Activated CD4-positive, alpha-beta T cell treated with anti-CD3 and anti-CD28 coated beads, Interleukin-2, amount 10 ng/mL, durations not matched to agents 7 days and 5 days (primary cell): ENCODE data around the gene KY. TPM values are rescaled to one million over a fixed set of nuclear protein-coding genes. Genes with fewer than 3 reads are reported as not detected.
"Not testable (repeated sequence)": the region's sequence is repeated elsewhere in the genome, so short reads cannot be mapped to it uniquely, and the experiment has no call there.

ENCODE experiments used
- CTCF ChIA-PET: fragments of 350-600 bp; sonication (Branson Sonifier 250); formaldehyde crosslinking; loops from one replicate; lab custom pipeline; 2021; ENCODE audit warnings: antibody characterized with exemption; lab: Charles Lee
- POLR2A ChIA-PET: fragments of 350-600 bp; sonication (Branson Sonifier 250); formaldehyde crosslinking; loops from one replicate; lab custom pipeline; 2021; ENCODE audit warnings: antibody characterized with exemption; lab: Charles Lee
- DNase-seq: peaks from one replicate; pipeline ENCODE4 v3.0.0-alpha.2; 2020
- H3K27ac Mint-ChIP-seq: one replicate; pipeline ENCODE4 v1.8.0; 2021; ENCODE audit warnings: mild to moderate bottlenecking, moderate library complexity, mixed read lengths
- H3K27me3 Mint-ChIP-seq: one replicate; pipeline ENCODE4 v1.8.0; 2021; ENCODE audit warnings: mixed read lengths
- H3K36me3 Mint-ChIP-seq: one replicate; pipeline ENCODE4 v1.8.0; 2021; ENCODE audit warnings: low read depth, mixed read lengths
- H3K4me1 Mint-ChIP-seq: one replicate; pipeline ENCODE4 v1.8.0; 2021; ENCODE audit warnings: mixed read lengths
- H3K4me3 Mint-ChIP-seq: one replicate; pipeline ENCODE4 v1.8.0; 2021; ENCODE audit warnings: mild to moderate bottlenecking, moderate library complexity, mixed read lengths
- H3K9me3 Mint-ChIP-seq: one replicate; pipeline ENCODE4 v1.8.0; 2021; ENCODE audit warnings: mixed read lengths
- total RNA-seq, 2 experiments: library from RNA; stranded (reverse); gene quantifications; one replicate each; pipeline ENCODE4 v1.2.3, GENCODE V29; 2021

The KY gene
- total RNA-seq, 2 experiments from 2014 or later, result not detected

- no peak overlapping the region for H3K27ac Mint-ChIP-seq
Observed at GRCh38 chr3:134597390-134597970, 53.3 kb downstream of the KY start.

DNA sequence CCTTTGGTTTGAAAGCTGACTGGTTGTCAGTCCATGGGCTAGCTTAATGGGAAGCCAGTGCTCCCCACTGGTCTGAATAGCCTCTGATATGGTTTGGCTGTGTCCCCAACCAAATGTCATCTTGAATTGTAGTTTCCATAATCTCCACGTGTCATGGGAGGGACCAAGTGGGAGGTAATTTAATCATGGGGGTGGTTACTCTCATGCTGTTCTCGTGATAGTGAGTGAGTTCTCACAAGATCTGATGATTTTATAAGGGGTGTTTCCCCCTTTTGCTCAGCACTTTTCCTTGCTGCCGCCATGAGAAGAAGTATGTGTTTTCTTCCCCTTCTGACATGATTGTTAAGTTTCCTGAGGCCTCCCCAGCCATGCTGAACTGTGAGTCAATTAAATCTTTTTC, 55.8 kb downstream of the KY start:
- DNase-seq, H3K27ac Mint-ChIP-seq, H3K4me1 Mint-ChIP-seq, H3K9me3 Mint-ChIP-seq, H3K36me3 Mint-ChIP-seq, POLR2A ChIA-PET, H3K4me3 Mint-ChIP-seq, H3K27me3 Mint-ChIP-seq, CTCF ChIA-PET: not testable (repeated sequence)

More at GRCh38 chr3:134597390-134597970, 53.3 kb downstream of the KY start:
- H3K27me3 Mint-ChIP-seq, result no peaks in the 10 kb centered on the region
- DNase-seq, result no peak
- ChIA-PET CTCF (interaction anchor here (1.0 kb wide), 1 partner anchor 18 kb away, joined by 3 read pairs; no protein-coding TSS in a partner anchor), POLR2A (no interaction called here)
- no peak overlapping the region for H3K4me3 Mint-ChIP-seq
- H3K4me1 Mint-ChIP-seq, result peaks cover 10% of the 10 kb centered on the region
- no peaks in the 10 kb centered on the region for H3K9me3 Mint-ChIP-seq
- no peaks in the 10 kb centered on the region for H3K36me3 Mint-ChIP-seq

DNA sequence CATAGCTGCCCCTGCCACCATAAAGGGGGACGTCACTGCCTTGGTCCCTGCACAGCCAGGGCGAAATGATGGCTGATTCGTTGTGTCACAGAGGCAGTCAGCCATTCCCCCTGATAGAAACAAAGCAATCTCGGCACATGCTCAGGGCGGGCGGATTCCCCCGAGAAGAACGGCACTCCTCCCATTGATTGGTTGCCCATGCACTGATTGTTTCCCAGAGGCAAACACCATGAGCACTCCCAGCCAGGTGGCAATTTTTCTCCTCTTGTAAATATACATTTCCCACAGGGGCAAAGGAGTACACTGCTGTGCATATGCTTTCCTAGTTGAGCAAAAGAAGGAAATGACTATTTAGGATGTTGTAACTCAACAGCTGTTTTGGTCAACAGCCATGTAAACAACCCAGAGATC, 56.5 kb downstream of the KY start:
- Mint-ChIP-seq H3K27me3 (peaks cover 6% of the 10 kb centered on the region), H3K4me1 (peaks cover 2% of the 10 kb centered on the region), H3K9me3 (no peaks in the 10 kb centered on the region), H3K36me3 (no peaks in the 10 kb centered on the region), H3K4me3 (no peak overlapping the region), H3K27ac (no peak overlapping the region)
- ChIA-PET POLR2A (no interaction called here), CTCF (no interaction called here)
- no peak for DNase-seq

DNA sequence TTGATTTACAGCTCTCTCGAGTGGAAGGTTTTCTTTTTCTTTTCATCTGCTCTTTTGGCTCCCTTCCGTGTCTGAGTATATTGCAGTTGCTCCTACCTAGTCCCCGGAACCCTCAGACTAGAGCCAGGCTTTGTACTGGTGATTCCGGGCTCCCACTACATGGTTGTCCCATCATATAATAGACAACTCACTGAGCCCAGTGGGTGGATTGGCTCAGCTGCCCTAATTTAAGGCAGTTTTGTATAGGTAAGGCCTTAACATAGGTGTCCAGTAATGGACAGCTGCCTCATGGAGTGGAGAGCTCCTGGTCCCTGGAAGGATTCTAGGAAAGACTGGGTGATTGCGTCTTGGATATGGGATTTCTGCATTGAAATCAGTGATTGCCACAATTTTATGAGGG, 58.0 kb downstream of the KY start:
- H3K4me3 Mint-ChIP-seq, result no peak overlapping the region
- peaks cover 6% of the 10 kb centered on the region for H3K27me3 Mint-ChIP-seq
- no peaks in the 10 kb centered on the region for H3K9me3 Mint-ChIP-seq
- no peak overlapping the region for H3K27ac Mint-ChIP-seq
- H3K36me3 Mint-ChIP-seq, result no peaks in the 10 kb centered on the region
- CTCF ChIA-PET, result interaction anchor here (0.7 to 3.1 kb wide), 2 partner anchors 8 to 59 kb away, joined by 3 to 11 read pairs; no protein-coding TSS in a partner anchor
- POLR2A ChIA-PET, result no interaction called here
- DNase-seq, result no peak
- H3K4me1 Mint-ChIP-seq, result no peaks in the 10 kb centered on the region

DNA sequence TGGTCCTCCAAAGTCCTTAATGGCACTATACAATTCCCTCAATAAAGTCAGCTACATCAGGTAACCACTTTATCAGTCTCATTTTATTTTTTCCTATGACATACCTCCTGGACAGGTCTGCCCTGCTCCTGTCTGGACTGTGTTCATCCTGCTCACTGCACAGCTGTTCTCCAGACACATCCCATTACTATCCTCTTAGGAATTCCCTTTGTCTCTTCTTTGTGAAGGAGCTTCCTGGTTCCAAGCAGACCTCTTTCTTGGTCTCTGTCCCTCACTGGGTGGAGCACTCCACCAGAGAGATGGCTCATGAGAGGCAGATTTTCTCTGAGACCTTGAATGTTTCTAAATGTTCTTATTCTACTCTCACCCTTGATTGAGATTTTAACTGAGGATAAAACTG, 60.1 kb downstream of the KY start:
- DNase-seq, result no peak
- ChIA-PET POLR2A (no interaction called here), CTCF (interaction anchor here (3.1 kb wide), 1 partner anchor 10 kb away, joined by 11 read pairs; no protein-coding TSS in a partner anchor)
- no peaks in the 10 kb centered on the region for H3K4me1 Mint-ChIP-seq
- no peak overlapping the region for H3K4me3 Mint-ChIP-seq
- no peaks in the 10 kb centered on the region for H3K9me3 Mint-ChIP-seq
- H3K36me3 Mint-ChIP-seq, result no peaks in the 10 kb centered on the region
- peaks cover 8% of the 10 kb centered on the region for H3K27me3 Mint-ChIP-seq
- H3K27ac Mint-ChIP-seq, result no peak overlapping the region

DNA sequence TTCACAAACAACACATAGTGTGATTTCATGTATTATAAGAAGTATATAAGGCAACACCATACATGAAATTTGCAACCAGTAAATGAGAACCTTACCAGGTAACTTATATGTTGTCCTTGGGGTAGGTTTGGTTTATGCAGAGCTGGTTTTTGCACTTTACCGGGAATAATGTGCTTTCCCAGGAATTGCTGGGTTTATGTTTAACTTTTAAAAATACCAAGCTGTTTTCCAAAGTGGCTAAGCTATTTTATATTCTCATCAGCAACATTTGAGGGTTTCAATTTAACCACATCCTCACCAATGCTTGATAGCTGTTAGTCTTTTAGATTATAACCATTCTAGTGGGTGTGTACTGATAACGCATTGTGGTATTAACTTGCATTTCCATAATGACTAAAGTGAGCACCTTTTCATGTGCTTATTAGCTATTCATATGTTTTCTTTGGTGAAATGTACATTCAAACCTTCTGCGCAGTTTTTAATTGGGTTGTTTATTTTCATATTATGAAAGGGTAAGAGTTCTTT, 71.6 kb downstream of the KY start:
- H3K27me3 Mint-ChIP-seq, result peaks cover 6% of the 10 kb centered on the region
- H3K4me3 Mint-ChIP-seq, result no peak overlapping the region
- no peaks in the 10 kb centered on the region for H3K9me3 Mint-ChIP-seq
- CTCF ChIA-PET, result interaction anchor here (1.3 kb wide), 1 partner anchor 21 kb away, joined by 5 read pairs; no protein-coding TSS in a partner anchor
- H3K36me3 Mint-ChIP-seq, result no peaks in the 10 kb centered on the region
- POLR2A ChIA-PET, result no interaction called here
- DNase-seq, result no peak
- H3K27ac Mint-ChIP-seq, result no peak overlapping the region
- H3K4me1 Mint-ChIP-seq, result peaks cover 2% of the 10 kb centered on the region

DNA sequence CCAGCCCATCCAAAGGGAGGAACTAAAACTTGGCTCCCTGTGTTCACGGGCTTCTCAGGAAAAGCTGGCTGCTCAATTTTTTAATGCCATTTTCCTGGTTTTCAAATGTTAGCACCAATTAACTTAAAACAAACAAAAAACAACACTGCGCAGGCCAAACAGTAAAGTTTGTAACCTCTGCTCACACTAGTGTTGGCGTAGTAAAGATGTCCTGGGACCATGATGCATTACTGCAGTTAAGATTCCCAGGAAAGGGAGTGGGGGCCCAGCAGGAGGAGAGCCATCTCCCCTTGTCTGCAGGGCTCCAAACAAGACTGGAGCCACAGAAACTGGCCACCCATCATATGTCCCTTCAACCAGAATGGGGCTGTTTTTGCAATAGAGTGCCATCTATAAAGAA, 74.0 kb downstream of the KY start:
- H3K4me1 Mint-ChIP-seq, result peaks cover 2% of the 10 kb centered on the region
- no peak overlapping the region for H3K27ac Mint-ChIP-seq
- no peak overlapping the region for H3K4me3 Mint-ChIP-seq
- CTCF ChIA-PET, result no interaction called here
- H3K9me3 Mint-ChIP-seq, result peaks cover 5% of the 10 kb centered on the region
- DNase-seq, result no peak
- H3K27me3 Mint-ChIP-seq, result peaks cover 3% of the 10 kb centered on the region
- H3K36me3 Mint-ChIP-seq, result no peaks in the 10 kb centered on the region
- POLR2A ChIA-PET, result no interaction called here

- H3K9me3 Mint-ChIP-seq, result peaks cover 5% of the 10 kb centered on the region
- H3K27me3 Mint-ChIP-seq, result peaks cover 3% of the 10 kb centered on the region
- no peaks in the 10 kb centered on the region for H3K36me3 Mint-ChIP-seq
- ChIA-PET POLR2A (no interaction called here), CTCF (no interaction called here)
- H3K4me3 Mint-ChIP-seq, result no peak overlapping the region
- no peak overlapping the region for H3K27ac Mint-ChIP-seq
- H3K4me1 Mint-ChIP-seq, result peaks cover 2% of the 10 kb centered on the region
- no peak for DNase-seq
Observed at GRCh38 chr3:134576426-134576825, 74.4 kb downstream of the KY start.

DNA sequence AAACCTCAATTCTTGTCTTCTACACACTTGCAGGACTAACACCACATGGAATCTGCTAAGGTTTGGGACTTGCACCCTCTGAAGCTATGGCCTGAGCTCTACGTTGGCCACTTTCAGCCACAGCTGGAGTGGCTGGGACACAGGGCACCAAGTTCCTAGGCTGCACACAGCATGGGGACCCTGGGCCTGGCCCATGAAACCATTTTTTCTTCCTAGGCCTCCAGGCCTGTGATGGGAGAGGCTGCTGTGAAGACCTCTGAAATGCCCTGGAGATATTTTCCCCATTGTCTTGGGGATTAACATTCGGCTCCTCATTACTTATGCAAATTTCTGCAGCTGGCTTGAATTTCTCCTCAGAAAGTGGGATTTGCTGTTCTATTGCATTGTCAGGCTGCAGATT, 80.9 kb downstream of the KY start:
- H3K36me3 Mint-ChIP-seq, POLR2A ChIA-PET, CTCF ChIA-PET: not testable (repeated sequence)

DNA sequence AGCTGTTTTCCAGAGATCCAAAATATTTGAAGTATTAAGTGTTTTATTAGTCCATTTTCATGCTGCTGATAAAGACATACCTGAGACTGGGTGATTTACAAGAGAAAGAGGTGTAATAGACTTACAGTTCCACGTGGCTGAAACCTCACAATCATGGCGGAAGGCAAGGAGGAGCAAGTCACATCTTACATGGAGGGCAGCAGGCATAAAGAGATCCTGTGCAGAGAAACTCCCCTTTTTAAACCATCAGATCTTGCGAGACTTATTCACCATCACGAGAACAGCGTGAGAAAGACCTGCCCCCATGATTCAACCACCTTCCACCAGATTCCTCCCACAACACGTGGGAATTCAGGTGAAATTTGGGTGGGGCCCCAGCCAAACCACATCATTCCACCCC, 82.0 kb downstream of the KY start:
- peaks cover 9% of the 10 kb centered on the region for H3K36me3 Mint-ChIP-seq
- no peaks in the 10 kb centered on the region for H3K27me3 Mint-ChIP-seq
- POLR2A ChIA-PET, result no interaction called here
- CTCF ChIA-PET, result no interaction called here
- H3K4me3 Mint-ChIP-seq, result no peak overlapping the region
- peaks cover 21% of the 10 kb centered on the region for H3K9me3 Mint-ChIP-seq
- no peak for DNase-seq
- no peaks in the 10 kb centered on the region for H3K4me1 Mint-ChIP-seq
- H3K27ac Mint-ChIP-seq, result no peak overlapping the region

More for the DNA sequence above, 80.9 kb downstream of the KY start:
- not testable (repeated sequence) for H3K27ac Mint-ChIP-seq, H3K4me3 Mint-ChIP-seq, H3K4me1 Mint-ChIP-seq, H3K27me3 Mint-ChIP-seq, DNase-seq
- peaks cover 21% of the 10 kb centered on the region for H3K9me3 Mint-ChIP-seq

DNA sequence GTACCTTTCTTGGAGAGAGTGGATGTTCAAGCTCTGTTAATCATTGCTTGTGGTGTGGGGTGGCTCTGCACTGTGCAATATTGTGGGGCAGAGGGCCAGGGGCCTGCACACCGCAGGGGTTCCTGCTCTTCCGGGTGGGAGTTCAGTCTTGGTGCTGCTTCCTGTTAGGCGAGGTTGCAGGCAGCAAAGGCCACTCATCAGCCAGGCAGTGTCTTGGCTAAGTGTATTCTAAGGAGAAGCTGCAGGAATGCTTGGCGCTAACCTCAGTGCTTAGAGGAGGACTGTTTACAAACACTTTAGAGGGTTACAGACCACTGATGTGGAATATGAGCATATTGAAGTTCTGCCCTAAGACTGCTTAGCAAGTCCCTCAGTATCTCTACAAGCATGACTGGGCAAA, 83.2 kb downstream of the KY start:
- peaks cover 18% of the 10 kb centered on the region for H3K9me3 Mint-ChIP-seq
- no peaks in the 10 kb centered on the region for H3K27me3 Mint-ChIP-seq
- H3K4me1 Mint-ChIP-seq, result no peaks in the 10 kb centered on the region
- DNase-seq, result no peak
- peaks cover 16% of the 10 kb centered on the region for H3K36me3 Mint-ChIP-seq
- POLR2A ChIA-PET, result no interaction called here
- H3K27ac Mint-ChIP-seq, result no peak overlapping the region
- no peak overlapping the region for H3K4me3 Mint-ChIP-seq
- CTCF ChIA-PET, result no interaction called here

- POLR2A ChIA-PET, result no interaction called here
- H3K36me3 Mint-ChIP-seq, result peaks cover 23% of the 10 kb centered on the region
- H3K27me3 Mint-ChIP-seq, result no peaks in the 10 kb centered on the region
- peaks cover 9% of the 10 kb centered on the region for H3K9me3 Mint-ChIP-seq
- CTCF ChIA-PET, result no interaction called here
- H3K27ac Mint-ChIP-seq, result no peak overlapping the region
- DNase-seq, result no peak
- H3K4me3 Mint-ChIP-seq, result no peak overlapping the region
- peaks cover 4% of the 10 kb centered on the region for H3K4me1 Mint-ChIP-seq
Observed at GRCh38 chr3:134564991-134565390, 85.8 kb downstream of the KY start.

GRCh38 chr3:134563601-134564000, 87.2 kb downstream of the KY start:
- Mint-ChIP-seq H3K9me3 (peaks cover 2% of the 10 kb centered on the region), H3K27me3 (no peaks in the 10 kb centered on the region), H3K4me3 (no peak overlapping the region), H3K36me3 (peaks cover 26% of the 10 kb centered on the region), H3K27ac (peak overlapping the region; percentile 55), H3K4me1 (peaks cover 4% of the 10 kb centered on the region)
- CTCF ChIA-PET, result no interaction called here
- DNase-seq, result no peak
- POLR2A ChIA-PET, result no interaction called here

DNA sequence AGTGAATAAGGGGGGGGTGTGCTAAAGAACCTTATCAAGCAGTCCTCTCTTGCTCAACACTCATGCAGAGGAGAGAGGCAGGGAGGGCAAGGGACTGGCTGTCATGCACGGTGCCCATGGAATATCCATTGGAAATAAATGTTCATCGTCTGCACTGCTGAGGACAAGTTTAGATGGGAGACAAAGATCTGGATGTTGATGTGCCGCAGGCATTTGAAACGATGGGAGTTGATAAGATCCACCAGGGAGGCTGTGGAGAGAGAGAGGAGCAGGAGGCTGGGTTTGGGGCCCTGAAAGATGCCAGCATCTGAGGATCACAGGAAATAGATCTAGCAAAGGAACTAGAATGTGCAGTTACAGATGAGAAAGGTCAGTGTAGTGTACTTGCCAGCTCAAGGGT, 88.8 kb downstream of the KY start:
- POLR2A ChIA-PET, result interaction anchor here (0.5 kb wide), 1 partner anchor 1584 kb away, joined by 5 read pairs; no protein-coding TSS in a partner anchor
- Mint-ChIP-seq H3K4me1 (peaks cover 4% of the 10 kb centered on the region), H3K27ac (no peak overlapping the region), H3K4me3 (no peak overlapping the region), H3K9me3 (no peaks in the 10 kb centered on the region), H3K36me3 (peaks cover 30% of the 10 kb centered on the region), H3K27me3 (no peaks in the 10 kb centered on the region)
- CTCF ChIA-PET, result no interaction called here
- no peak for DNase-seq
